ENCODE results near the gene NECTIN2. TPM values are rescaled to one million over a fixed set of nuclear protein-coding genes. Genes with fewer than 3 reads are reported as not detected.

NECTIN2 gene
- total RNA-seq, 1 experiment from 2014 or later, result 176 TPM

GRCh38 chr19:44848036-44848811 is 2.1 kb downstream of the NECTIN2 start:
- TF ChIP-seq CTCF (conservative IDR thresholded peaks at IDR 0.05), result no peak
- H3K4me1 Mint-ChIP-seq, result peaks cover 29 to 42% of the 10 kb centered on the region in 2 experiments
- H3K23ac ChIP-seq (ENCODE audit: insufficient read length, low read depth, low read length), result no peak overlapping the region
- H3K4me1 ChIP-seq (ENCODE audit: insufficient read depth, low read length), result peaks cover 5% of the 10 kb centered on the region; the same call in 1 of the 2 replicates
- H3K56ac ChIP-seq (ENCODE audit: insufficient read length, low read depth, low read length), result no peak overlapping the region
- DNase-seq, result peak; percentile 67
- peak overlapping the region; percentile 90 to 98 (median 95) for H3K27ac Mint-ChIP-seq
- no peaks in the 10 kb centered on the region for H3K9me3 ChIP-seq (ENCODE audit: control insufficient read depth, low read depth, low read length)
- H4K8ac ChIP-seq (replicated peaks; ENCODE audit: insufficient read length, low read depth, low read length), result no peak overlapping the region
- H2AK5ac ChIP-seq (ENCODE audit: insufficient read length, low read length), result no peak overlapping the region
- no peaks in the 10 kb centered on the region for H3K27me3 ChIP-seq (ENCODE audit: insufficient read depth, low read length)
- no peak overlapping the region for H2BK5ac ChIP-seq (ENCODE audit: insufficient read length, low read length)
- no peak overlapping the region for H3K18ac ChIP-seq (ENCODE audit: insufficient read length, low read depth, low read length)
- peaks cover 23% of the 10 kb centered on the region for H3K23me2 ChIP-seq (ENCODE audit: insufficient read length, low read depth, low read length, poor library complexity, severe bottlenecking)
- H2BK120ac ChIP-seq (ENCODE audit: low read depth, low read length, poor library complexity, severe bottlenecking), result no peak overlapping the region
- peaks cover 3% of the 10 kb centered on the region for H3K27me3 Mint-ChIP-seq (ENCODE audit: low read depth)
- H4K5ac ChIP-seq (ENCODE audit: insufficient read length, low read depth, low read length), result no peak overlapping the region
- no peak overlapping the region for H2BK15ac ChIP-seq (ENCODE audit: low read depth, low read length)
- no CpG with 5 or more reads among the region's 19 CpGs for WGBS (ENCODE audit: extremely low coverage, insufficient read length, low lambda C conversion rate)
- H3K79me2 ChIP-seq (ENCODE audit: insufficient read depth, low read length), result peaks cover 33% of the 10 kb centered on the region; the same call in 1 of the 2 replicates
- H3T11ph ChIP-seq (ENCODE audit: low read length), result no peak overlapping the region
- peak overlapping the region; percentile 89 to 96 for H3K4me3 Mint-ChIP-seq
- H2AFZ ChIP-seq (ENCODE audit: low read length), result no peak overlapping the region
- H4K91ac ChIP-seq (ENCODE audit: insufficient read length, low read depth, low read length), result no peak overlapping the region
- peaks cover 12 to 33% (median 20%) of the 10 kb centered on the region in 3 experiments for H3K36me3 Mint-ChIP-seq (ENCODE audit: insufficient read depth in 1 of 3, low read depth in 3 of 3)
- H3K79me1 ChIP-seq (ENCODE audit: insufficient read depth, low read depth, low read length, poor library complexity, severe bottlenecking), result peaks cover 11% of the 10 kb centered on the region
- peak overlapping the region; percentile 76 for H3K4me2 ChIP-seq (ENCODE audit: insufficient read depth, insufficient read length, low read length)
- H2BK12ac ChIP-seq (ENCODE audit: insufficient read length, low read depth, low read length), result no peak overlapping the region
- peak overlapping the region; percentile 58 for H3K9ac ChIP-seq (ENCODE audit: extremely low read depth, insufficient read length, low read length)
- no peak overlapping the region for H2BK20ac ChIP-seq (ENCODE audit: low read depth, low read length, poor library complexity, severe bottlenecking)
- peak overlapping the region; percentile 7 for H3K27ac ChIP-seq (ENCODE audit: insufficient read length, low read depth, low read length)
- no peaks in the 10 kb centered on the region for H4K20me1 ChIP-seq (ENCODE audit: control insufficient read depth, insufficient read depth, insufficient read length)
- no peak overlapping the region for H3K4ac ChIP-seq (ENCODE audit: low read depth, low read length)
- H3K9me3 Mint-ChIP-seq, result peaks cover 0 to 8% of the 10 kb centered on the region in 2 experiments; a peak in 3 of 5 replicates
- H3K14ac ChIP-seq (ENCODE audit: insufficient read depth, low read length), result no peak overlapping the region

All from H9 (cell line).